Activated CD4-positive, CD25-positive, alpha-beta regulatory T cell treated with anti-CD3 and anti-CD28 coated beads, Interleukin-2, amount 50 U/mL, for 24 hours (primary cell): ENCODE measurements around the gene MYOM3.
A peak's percentile ranks its signal among the peaks of the same experiment; 100 is the strongest.
"Not testable (repeated sequence)": the region's sequence is repeated elsewhere in the genome, so short reads cannot be mapped to it uniquely, and the experiment has no call there.

ENCODE experiments used
- ATAC-seq, 2 donors: fragments of 150-1000 bp; cut with Tn5 transposase; one replicate each; pipeline ENCODE4 v1.10.0; 2021; ENCODE audit warnings: mild to moderate bottlenecking in 1 of 2, moderate library complexity in 1 of 2

Gene MYOM3

GRCh38 chr1:24069817-24070216 is 42.1 kb downstream of the MYOM3 start:
- ATAC-seq, result no peak

GRCh38 chr1:24067978-24068377 is 44.0 kb downstream of the MYOM3 start:
- ATAC-seq, result no peak

- ATAC-seq, result no peak
These were observed 46.6 kb downstream of the MYOM3 start for GRCh38 chr1:24065304-24065703.

- ATAC-seq, result no peak
These were observed 49.7 kb downstream of the MYOM3 start for GRCh38 chr1:24062221-24062620.

GRCh38 chr1:24060482-24060881 is 51.5 kb downstream of the MYOM3 start:
- no peak for ATAC-seq

- ATAC-seq, result no peak
These were observed 53.1 kb downstream of the MYOM3 start for GRCh38 chr1:24058671-24059455.

GRCh38 chr1:24057171-24057570 is 54.8 kb downstream of the MYOM3 start:
- no peak for ATAC-seq

- peak in 1 of 2 donors; percentile 7 for ATAC-seq
These were observed 56.3 kb downstream of the MYOM3 start for GRCh38 chr1:24055681-24056080.

GRCh38 chr1:24052220-24052619 is 59.7 kb downstream of the MYOM3 start:
- no peak for ATAC-seq

- no peak for ATAC-seq
These were observed 60.6 kb downstream of the MYOM3 start for GRCh38 chr1:24051206-24051945.

GRCh38 chr1:24049733-24050132 is 62.2 kb downstream of the MYOM3 start:
- ATAC-seq, result no peak

GRCh38 chr1:24048894-24049293 is 63.0 kb downstream of the MYOM3 start:
- ATAC-seq, result not testable (repeated sequence)

GRCh38 chr1:24048205-24048869 is 63.6 kb downstream of the MYOM3 start:
- ATAC-seq, result no peak

GRCh38 chr1:24047110-24047477 is 64.8 kb downstream of the MYOM3 start:
- no peak for ATAC-seq

GRCh38 chr1:24045771-24046170 is 66.2 kb downstream of the MYOM3 start:
- no peak for ATAC-seq

- ATAC-seq, result not testable (repeated sequence)
These were observed 67.3 kb downstream of the MYOM3 start for GRCh38 chr1:24044672-24045071.

- no peak for ATAC-seq
These were observed 68.4 kb downstream of the MYOM3 start for GRCh38 chr1:24043345-24044032.

GRCh38 chr1:24042315-24042714 is 69.6 kb downstream of the MYOM3 start:
- no peak for ATAC-seq

GRCh38 chr1:24036088-24036487 is 75.8 kb downstream of the MYOM3 start:
- no peak for ATAC-seq

GRCh38 chr1:24032981-24033380 is 79.0 kb downstream of the MYOM3 start:
- no peak for ATAC-seq

- ATAC-seq, result not testable (repeated sequence)
These were observed 80.9 kb downstream of the MYOM3 start for GRCh38 chr1:24030976-24031516.

GRCh38 chr1:24027838-24028468 is 84.0 kb downstream of the MYOM3 start:
- ATAC-seq, result no peak
